Measurements from ENCODE around the gene AGFG2.

The AGFG2 gene

GRCh38 chr7:100589341-100589947, 50.4 kb downstream of the AGFG2 start:
- TF ChIP-seq CTCF (IDR thresholded peaks at IDR 0.05; ENCODE audit: low read depth, low read length): no peak
- H3K36me3 ChIP-seq: no peaks in the 10 kb centered on the region
- H3K4me3 ChIP-seq (ENCODE audit: low read depth, low read length): no peak overlapping the region
- no peaks in the 10 kb centered on the region for H3K27me3 ChIP-seq
- no peaks in the 10 kb centered on the region for H3K9me3 ChIP-seq
- peaks cover 8% of the 10 kb centered on the region for H3K4me1 ChIP-seq
- no peak for DNase-seq

- Histone ChIP-seq H3K9me3 (no peaks in the 10 kb centered on the region), H3K27me3 (no peaks in the 10 kb centered on the region), H3K36me3 (no peaks in the 10 kb centered on the region), H3K4me1 (peaks cover under 1% of the 10 kb centered on the region; the same call in 1 of the 2 replicates), H3K4me3 (ENCODE audit: low read depth, low read length) (no peak overlapping the region)
- no peak for DNase-seq
- TF ChIP-seq CTCF (IDR thresholded peaks at IDR 0.05; ENCODE audit: low read depth, low read length): no peak
Observed at GRCh38 chr7:100590077-100590737, 51.2 kb downstream of the AGFG2 start.

GRCh38 chr7:100591596-100591995, 52.6 kb downstream of the AGFG2 start:
- H3K4me1 ChIP-seq: no peaks in the 10 kb centered on the region
- TF ChIP-seq CTCF (IDR thresholded peaks at IDR 0.05; ENCODE audit: low read depth, low read length): no peak
- H3K4me3 ChIP-seq (ENCODE audit: low read depth, low read length): no peak overlapping the region
- no peak for DNase-seq
- H3K9me3 ChIP-seq: no peaks in the 10 kb centered on the region
- H3K27me3 ChIP-seq: no peaks in the 10 kb centered on the region
- no peaks in the 10 kb centered on the region for H3K36me3 ChIP-seq

GRCh38 chr7:100595188-100595587, 56.2 kb downstream of the AGFG2 start:
- Histone ChIP-seq H3K4me1 (no peaks in the 10 kb centered on the region), H3K27me3 (no peaks in the 10 kb centered on the region), H3K9me3 (no peaks in the 10 kb centered on the region), H3K4me3 (ENCODE audit: low read depth, low read length) (no peak overlapping the region), H3K36me3 (no peaks in the 10 kb centered on the region)
- no peak for DNase-seq
- no peak for TF ChIP-seq CTCF (IDR thresholded peaks at IDR 0.05; ENCODE audit: low read depth, low read length)

GRCh38 chr7:100598425-100598824, 59.4 kb downstream of the AGFG2 start:
- Histone ChIP-seq H3K9me3 (no peaks in the 10 kb centered on the region), H3K4me1 (peaks cover 3% of the 10 kb centered on the region), H3K4me3 (ENCODE audit: low read depth, low read length) (no peak overlapping the region), H3K27me3 (no peaks in the 10 kb centered on the region), H3K36me3 (no peaks in the 10 kb centered on the region)
- DNase-seq: no peak
- TF ChIP-seq CTCF (IDR thresholded peaks at IDR 0.05; ENCODE audit: low read depth, low read length): no peak
